Natural killer cell (primary cell): Measurements from ENCODE around the gene SIGLEC6. TPM values are rescaled to one million over a fixed set of nuclear protein-coding genes. Genes with fewer than 3 reads are reported as not detected.
"Not testable (repeated sequence)": the region's sequence is repeated elsewhere in the genome, so short reads cannot be mapped to it uniquely, and the experiment has no call there.

Source experiments
- ATAC-seq, 3 donors: fragments of 150-1000 bp in 2 of 3; fragments of 200-7000 bp in 1 of 3; cut with Tn5 transposase; 1 replicate in 1 of 3; 2 replicates in 2 of 3; pipeline ENCODE4 v1.10.0; 2021; ENCODE audit warnings: mild to moderate bottlenecking in 2 of 3, moderate library complexity in 2 of 3
- DNase-seq, 2 donors: peaks; one replicate each; pipeline versions ENCODE4 v3.0.0 to v3.0.0-alpha.2; 2013 to 2021; ENCODE audit warnings: mixed read lengths in 1 of 2
- H3K27ac ChIP-seq: one replicate; pipeline ENCODE4 v1.5.1; 2013; ENCODE audit warnings: mild to moderate bottlenecking, low read length
- H3K27me3 ChIP-seq: one replicate; pipeline ENCODE4 v1.6.1; 2013; ENCODE audit warnings: low read length; ENCODE audit not compliant: control insufficient read depth, insufficient read depth
- H3K36me3 ChIP-seq: one replicate; pipeline ENCODE4 v1.6.1; 2013; ENCODE audit warnings: low read length; ENCODE audit not compliant: control insufficient read depth, insufficient read depth
- H3K4me1 ChIP-seq: one replicate; pipeline ENCODE4 v1.6.1; 2013; ENCODE audit warnings: low read length; ENCODE audit not compliant: control insufficient read depth, insufficient read depth
- H3K4me3 ChIP-seq: one replicate; pipeline ENCODE4 v1.5.1; 2013; ENCODE audit warnings: low read length
- H3K9me3 ChIP-seq: one replicate; pipeline ENCODE4 v1.6.1; 2013; ENCODE audit warnings: low read length; ENCODE audit not compliant: control insufficient read depth, insufficient read depth
- H3K27ac Mint-ChIP-seq, 2 donors: one replicate each; pipeline ENCODE4 v1.8.0; 2022; ENCODE audit warnings: mild to moderate bottlenecking in 2 of 2, mixed read lengths in 2 of 2, moderate library complexity in 1 of 2
- H3K27me3 Mint-ChIP-seq, 2 donors: one replicate each; pipeline ENCODE4 v1.8.0; 2022; ENCODE audit warnings: low read depth in 2 of 2, mixed read lengths in 2 of 2
- H3K36me3 Mint-ChIP-seq: one replicate; pipeline ENCODE4 v1.8.0; 2022; ENCODE audit warnings: mixed read lengths
- H3K4me1 Mint-ChIP-seq, 2 donors: one replicate each; pipeline ENCODE4 v1.8.0; 2022; ENCODE audit warnings: mixed read lengths in 2 of 2
- H3K4me3 Mint-ChIP-seq: one replicate; pipeline ENCODE4 v1.8.0; 2022; ENCODE audit warnings: mild to moderate bottlenecking, moderate library complexity, mixed read lengths
- H3K9me3 Mint-ChIP-seq, 2 donors: one replicate each; pipeline ENCODE4 v1.8.0; 2022; ENCODE audit warnings: mixed read lengths in 2 of 2
- CTCF ChIP-seq: fragments of 200-600 bp; IDR thresholded peaks from one replicate; pipeline ENCODE4 v1.8.0; 2022; ENCODE audit warnings: antibody characterized with exemption
- WGBS: methylation state at CpG from one replicate; pipeline ENCODE4 v1.1.7; 2013; ENCODE audit warnings: missing lambda C conversion rate; ENCODE audit not compliant: insufficient coverage; 5-methylcytosine and 5-hydroxymethylcytosine counted together
- intact Hi-C: fragments of 100-400 bp; cut with micrococcal nuclease; formaldehyde crosslinking; loops from one replicate; pipeline ENCODE4 v1.14.2; 2022
- total RNA-seq, 4 donors: library from RNA; stranded (reverse); fragments of 120-200 nt in 1 of 4; gene quantifications; one replicate each; pipeline versions ENCODE4 v1.2.3 to v1.2.4, GENCODE V29; 2013 to 2022

The SIGLEC6 gene
- total RNA-seq, 3 donors from 2014 or later (not counting 1 experiment from before 2014, with no cell fraction given), result 0.25 to 2.4 (median 0.59) TPM

GRCh38 chr19:51501594-51502263 is 29.7 kb downstream of the SIGLEC6 start, which contains the start of gene SIGLEC12:
SIGLEC12 (minus strand) TSS chr19:51501800; CDS start chr19:51501733, 67 bp downstream.
- Histone ChIP-seq H3K27ac (no peak within 1 kb of the TSS), H3K9me3 (no peaks in the 10 kb centered on the region), H3K36me3 (no peaks in the 10 kb centered on the region), H3K27me3 (no peaks in the 10 kb centered on the region), H3K4me3 (no peak within 1 kb of the TSS), H3K4me1 (peaks cover 17% of the 10 kb centered on the region)
- no peak for TF ChIP-seq CTCF
- WGBS, result 27% methylated on average over 10 of the region's 12 CpGs
- intact Hi-C loops, result no loop called here
- peak within 1 kb of the TSS in 1 of 2 donors; percentile 59 for H3K27ac Mint-ChIP-seq
- peak; percentile 53 to 76 (median 59) for ATAC-seq
- no peaks in the 10 kb centered on the region for H3K9me3 Mint-ChIP-seq
- peaks cover 7 to 15% of the 10 kb centered on the region in 2 donors for H3K4me1 Mint-ChIP-seq
- DNase-seq, result no peak
- no peaks in the 10 kb centered on the region for H3K36me3 Mint-ChIP-seq
- peaks cover 3 to 8% of the 10 kb centered on the region in 2 donors for H3K27me3 Mint-ChIP-seq
- peak within 1 kb of the TSS; percentile 53 for H3K4me3 Mint-ChIP-seq

GRCh38 chr19:51500931-51501330 is 30.5 kb downstream of the SIGLEC6 start:
- H3K27me3 Mint-ChIP-seq, H3K9me3 Mint-ChIP-seq, DNase-seq, H3K9me3 ChIP-seq, intact Hi-C loops, H3K27me3 ChIP-seq, H3K4me3 ChIP-seq, H3K27ac ChIP-seq, H3K36me3 ChIP-seq, H3K36me3 Mint-ChIP-seq: not testable (repeated sequence)
- peak in 1 of 3 donors; percentile 21 for ATAC-seq
- H3K4me1 ChIP-seq, result peaks cover 17% of the 10 kb centered on the region
- WGBS, result 65% methylated on average over 8 of the region's 8 CpGs
- Mint-ChIP-seq H3K27ac (peak overlapping the region in 1 of 2 donors; percentile 59), H3K4me3 (peak overlapping the region; percentile 53), H3K4me1 (peaks cover 7 to 15% of the 10 kb centered on the region in 2 donors)

- Histone ChIP-seq H3K9me3 (no peaks in the 10 kb centered on the region), H3K36me3 (no peaks in the 10 kb centered on the region), H3K27me3 (no peaks in the 10 kb centered on the region), H3K4me3 (no peak overlapping the region), H3K4me1 (peaks cover 16% of the 10 kb centered on the region), H3K27ac (no peak overlapping the region)
- no peaks in the 10 kb centered on the region for H3K9me3 Mint-ChIP-seq
- no peak for ATAC-seq
- intact Hi-C loops, result no loop called here
- no peak overlapping the region for H3K4me3 Mint-ChIP-seq
- H3K36me3 Mint-ChIP-seq, result no peaks in the 10 kb centered on the region
- peaks cover 7 to 15% of the 10 kb centered on the region in 2 donors for H3K4me1 Mint-ChIP-seq
- H3K27me3 Mint-ChIP-seq, result peaks cover 13 to 18% of the 10 kb centered on the region in 2 donors
- WGBS, result 50% methylated on average over 1 of the region's 3 CpGs
- no peak for TF ChIP-seq CTCF
- no peak for DNase-seq
- no peak overlapping the region for H3K27ac Mint-ChIP-seq
These were observed 33.8 kb downstream of the SIGLEC6 start for GRCh38 chr19:51497666-51498065.

- 2% methylated on average over 2 of the region's 2 CpGs for whole genome bisulfite sequencing
- TF ChIP-seq CTCF, result no peak
- no peak for DNase-seq
- Histone ChIP-seq H3K27me3 (no peaks in the 10 kb centered on the region), H3K27ac (no peak overlapping the region), H3K9me3 (no peaks in the 10 kb centered on the region), H3K4me3 (no peak overlapping the region), H3K36me3 (no peaks in the 10 kb centered on the region), H3K4me1 (no peaks in the 10 kb centered on the region)
- no peaks in the 10 kb centered on the region for H3K36me3 Mint-ChIP-seq
- no peaks in the 10 kb centered on the region for H3K9me3 Mint-ChIP-seq
- H3K27me3 Mint-ChIP-seq, result peaks cover 17% of the 10 kb centered on the region in 2 donors
- no peak overlapping the region for H3K27ac Mint-ChIP-seq
- H3K4me1 Mint-ChIP-seq, result no peaks in the 10 kb centered on the region
- ATAC-seq, result no peak
- intact Hi-C loops, result no loop called here
- H3K4me3 Mint-ChIP-seq, result no peak overlapping the region
These were observed 37.7 kb downstream of the SIGLEC6 start for GRCh38 chr19:51493776-51494175.
